ENCODE data around the gene SHOC2. TPM values are rescaled to one million over a fixed set of nuclear protein-coding genes. Genes with fewer than 3 reads are reported as not detected.

Gene SHOC2
- total RNA-seq, 1 donor from 2014 or later = 45.9 TPM

DNA sequence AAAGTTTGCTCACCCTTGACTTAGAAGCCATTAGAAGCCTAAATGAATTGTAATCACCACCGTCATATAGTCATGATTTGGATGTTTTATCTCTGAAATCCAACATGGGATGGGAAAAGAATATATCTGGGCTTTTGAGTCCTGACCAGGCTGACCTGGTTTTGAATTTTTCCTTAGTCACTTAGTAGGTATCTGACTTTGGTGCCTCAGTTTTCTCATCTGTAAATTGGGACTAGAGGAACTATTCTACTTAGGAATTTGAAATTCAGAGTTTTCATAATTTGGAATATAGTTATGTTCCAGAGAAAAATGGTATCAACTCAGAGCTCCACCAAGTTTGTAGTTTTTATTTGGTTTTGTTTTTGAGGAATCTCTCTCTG, 40.9 kb downstream of the SHOC2 start:
- H3K27me3 Mint-ChIP-seq = no peaks in the 10 kb centered on the region
- no peak for DNase-seq (ENCODE audit: low spot score, unreplicated experiment)
- H3K36me3 Mint-ChIP-seq (ENCODE audit: insufficient read depth) = no peaks in the 10 kb centered on the region
- H3K27ac Mint-ChIP-seq = no peak overlapping the region
- H3K4me1 Mint-ChIP-seq (ENCODE audit: low read depth) = peaks cover 9% of the 10 kb centered on the region
- H3K9me3 Mint-ChIP-seq (ENCODE audit: low read depth) = no peaks in the 10 kb centered on the region
- TF ChIP-seq, protein P1, sequence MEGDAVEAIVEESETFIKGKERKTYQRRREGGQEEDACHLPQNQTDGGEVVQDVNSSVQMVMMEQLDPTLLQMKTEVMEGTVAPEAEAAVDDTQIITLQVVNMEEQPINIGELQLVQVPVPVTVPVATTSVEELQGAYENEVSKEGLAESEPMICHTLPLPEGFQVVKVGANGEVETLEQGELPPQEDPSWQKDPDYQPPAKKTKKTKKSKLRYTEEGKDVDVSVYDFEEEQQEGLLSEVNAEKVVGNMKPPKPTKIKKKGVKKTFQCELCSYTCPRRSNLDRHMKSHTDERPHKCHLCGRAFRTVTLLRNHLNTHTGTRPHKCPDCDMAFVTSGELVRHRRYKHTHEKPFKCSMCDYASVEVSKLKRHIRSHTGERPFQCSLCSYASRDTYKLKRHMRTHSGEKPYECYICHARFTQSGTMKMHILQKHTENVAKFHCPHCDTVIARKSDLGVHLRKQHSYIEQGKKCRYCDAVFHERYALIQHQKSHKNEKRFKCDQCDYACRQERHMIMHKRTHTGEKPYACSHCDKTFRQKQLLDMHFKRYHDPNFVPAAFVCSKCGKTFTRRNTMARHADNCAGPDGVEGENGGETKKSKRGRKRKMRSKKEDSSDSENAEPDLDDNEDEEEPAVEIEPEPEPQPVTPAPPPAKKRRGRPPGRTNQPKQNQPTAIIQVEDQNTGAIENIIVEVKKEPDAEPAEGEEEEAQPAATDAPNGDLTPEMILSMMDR (IDR thresholded peaks at IDR 0.05; ENCODE audit: unreplicated experiment) = no peak
- H3K4me3 Mint-ChIP-seq (ENCODE audit: low read depth) = no peak overlapping the region

DNA sequence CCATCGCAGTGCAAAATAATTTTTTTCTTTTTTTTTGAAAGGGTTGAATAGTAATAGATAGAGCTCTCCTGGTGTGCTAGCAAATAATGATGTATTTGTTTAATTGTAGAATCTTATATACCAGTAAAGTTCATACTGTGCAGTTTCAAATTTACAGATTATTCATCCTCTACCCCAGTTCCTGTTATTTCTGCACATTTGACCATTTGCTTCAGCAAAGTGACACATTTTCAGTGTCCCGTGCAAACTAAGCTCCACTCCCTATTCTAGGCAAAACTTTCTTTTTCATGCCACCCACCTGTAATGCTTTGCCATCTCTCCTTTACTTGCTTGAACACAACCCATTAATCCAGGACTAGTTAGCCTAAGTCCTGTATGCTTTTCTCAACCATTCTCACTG, 43.0 kb downstream of the SHOC2 start:
- Mint-ChIP-seq H3K4me3 (ENCODE audit: low read depth) (no peak overlapping the region), H3K9me3 (ENCODE audit: low read depth) (no peaks in the 10 kb centered on the region), H3K27ac (no peak overlapping the region), H3K36me3 (ENCODE audit: insufficient read depth) (no peaks in the 10 kb centered on the region), H3K4me1 (ENCODE audit: low read depth) (peaks cover 9% of the 10 kb centered on the region), H3K27me3 (no peaks in the 10 kb centered on the region)
- TF ChIP-seq, protein P1 (IDR thresholded peaks at IDR 0.05; ENCODE audit: unreplicated experiment) = no peak
- DNase-seq (ENCODE audit: low spot score, unreplicated experiment) = no peak

DNA sequence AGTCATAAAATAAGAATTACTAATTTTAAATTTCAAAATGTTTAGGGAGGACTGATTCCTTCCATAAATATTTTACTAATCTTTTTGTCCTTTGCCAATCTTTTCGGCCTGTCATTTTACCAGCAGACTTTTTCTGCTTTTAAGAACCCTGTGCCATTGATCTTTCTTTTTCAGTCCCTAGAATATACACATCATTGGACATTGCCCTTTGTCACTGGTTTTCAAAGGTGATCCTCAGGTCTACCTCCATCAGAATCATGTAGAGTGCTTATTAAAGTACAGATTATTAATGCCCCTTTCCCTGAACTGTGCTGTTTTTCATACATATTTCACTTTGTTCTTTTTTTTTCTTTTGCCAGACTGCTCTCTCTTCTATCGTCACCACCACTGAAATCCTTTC, 43.8 kb downstream of the SHOC2 start:
- Mint-ChIP-seq H3K9me3 (ENCODE audit: low read depth) (no peaks in the 10 kb centered on the region), H3K4me3 (ENCODE audit: low read depth) (no peak overlapping the region), H3K4me1 (ENCODE audit: low read depth) (peaks cover 9% of the 10 kb centered on the region), H3K36me3 (ENCODE audit: insufficient read depth) (no peaks in the 10 kb centered on the region), H3K27ac (no peak overlapping the region), H3K27me3 (no peaks in the 10 kb centered on the region)
- DNase-seq (ENCODE audit: low spot score, unreplicated experiment) = no peak
- TF ChIP-seq, protein P1 (IDR thresholded peaks at IDR 0.05; ENCODE audit: unreplicated experiment) = no peak

DNA sequence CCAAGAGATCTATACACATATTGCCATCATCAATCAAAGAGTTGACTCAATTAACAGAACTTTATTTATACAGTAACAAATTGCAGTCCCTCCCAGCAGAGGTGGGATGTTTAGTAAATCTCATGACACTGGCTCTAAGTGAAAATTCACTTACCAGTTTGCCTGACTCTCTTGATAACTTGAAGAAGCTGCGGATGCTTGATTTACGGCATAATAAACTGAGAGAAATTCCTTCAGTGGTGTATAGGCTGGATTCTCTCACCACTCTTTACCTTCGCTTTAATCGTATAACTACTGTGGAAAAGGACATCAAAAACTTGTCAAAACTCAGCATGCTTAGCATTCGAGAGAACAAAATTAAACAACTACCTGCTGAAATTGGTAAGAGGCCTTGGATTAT, 45.3 kb downstream of the SHOC2 start:
- Mint-ChIP-seq H3K4me3 (ENCODE audit: low read depth) (no peak overlapping the region), H3K4me1 (ENCODE audit: low read depth) (peaks cover 9% of the 10 kb centered on the region), H3K36me3 (ENCODE audit: insufficient read depth) (no peaks in the 10 kb centered on the region), H3K9me3 (ENCODE audit: low read depth) (no peaks in the 10 kb centered on the region), H3K27me3 (no peaks in the 10 kb centered on the region), H3K27ac (no peak overlapping the region)
- DNase-seq (ENCODE audit: low spot score, unreplicated experiment) = no peak
- TF ChIP-seq, protein P1 (IDR thresholded peaks at IDR 0.05; ENCODE audit: unreplicated experiment) = no peak

DNA sequence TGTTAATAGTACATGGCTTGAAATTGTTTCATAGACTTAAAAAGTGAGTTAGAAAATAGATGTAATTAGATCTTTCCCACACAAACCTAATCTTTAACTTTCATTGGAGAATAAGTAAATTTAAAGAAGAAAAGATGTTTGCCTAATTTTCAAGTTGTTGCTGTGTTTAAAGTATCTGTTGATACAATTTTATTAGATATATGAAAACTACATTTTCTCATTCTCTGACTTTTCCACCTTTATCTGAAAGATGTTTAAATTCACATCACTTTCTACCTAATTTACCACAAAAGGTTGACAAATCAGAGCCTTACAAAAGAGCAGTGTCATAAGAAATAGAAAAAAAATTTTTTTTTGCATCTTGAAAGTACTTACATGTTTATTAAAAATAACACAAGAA, 45.8 kb downstream of the SHOC2 start:
- TF ChIP-seq, protein P1 (IDR thresholded peaks at IDR 0.05; ENCODE audit: unreplicated experiment) = no peak
- Mint-ChIP-seq H3K4me3 (ENCODE audit: low read depth) (no peak overlapping the region), H3K4me1 (ENCODE audit: low read depth) (peaks cover 9% of the 10 kb centered on the region), H3K36me3 (ENCODE audit: insufficient read depth) (no peaks in the 10 kb centered on the region), H3K9me3 (ENCODE audit: low read depth) (no peaks in the 10 kb centered on the region), H3K27me3 (no peaks in the 10 kb centered on the region), H3K27ac (no peak overlapping the region)
- no peak for DNase-seq (ENCODE audit: low spot score, unreplicated experiment)

Measured in progenitor cell of endocrine pancreas (in vitro differentiated cells).